Left lung (tissue), 10 donors: ENCODE data around the gene DLG1. TPM values are rescaled to one million over a fixed set of nuclear protein-coding genes. Genes with fewer than 3 reads are reported as not detected.

ENCODE experiments used
- ATAC-seq: fragments of 200-7000 bp; cut with Tn5 transposase; one replicate; pipeline ENCODE4 v1.9.1; 2020; ENCODE audit warnings: moderate library complexity
- DNase-seq, 4 donors: peaks; one replicate each; pipeline ENCODE4 v3.0.0-alpha.2; 2013 to 2020
- H3K27ac ChIP-seq, 2 donors: fragments of 200-600 bp; sonication (generic) in 1 of 2; one replicate each; pipeline versions ENCODE4 v1.5.0 to v1.8.0; 2020 to 2021
- H3K27me3 ChIP-seq, 2 donors: fragments of 200-600 bp; sonication (generic) in 1 of 2; one replicate each; pipeline versions ENCODE4 v1.5.0 to v1.8.0; 2020 to 2021
- H3K36me3 ChIP-seq, 2 donors: fragments of 200-600 bp; sonication (generic) in 1 of 2; one replicate each; pipeline versions ENCODE4 v1.5.0 to v1.8.0; 2020 to 2021
- H3K4me1 ChIP-seq, 2 donors: fragments of 200-600 bp; one replicate each; pipeline ENCODE4 v1.8.0; 2021
- H3K4me3 ChIP-seq, 2 donors: fragments of 200-600 bp; sonication (generic) in 1 of 2; one replicate each; pipeline versions ENCODE4 v1.5.0 to v1.8.0; 2020 to 2021; ENCODE audit warnings: mild to moderate bottlenecking in 1 of 2
- H3K9me3 ChIP-seq, 2 donors: fragments of 200-600 bp; sonication (generic) in 1 of 2; one replicate each; pipeline versions ENCODE4 v1.5.0 to v1.8.0; 2020 to 2021
- CTCF ChIP-seq, 2 donors: fragments of 200-600 bp; sonication (generic) in 1 of 2; IDR thresholded peaks; one replicate each; pipeline versions ENCODE4 v1.5.0 to v1.8.0; 2021; ENCODE audit warnings: antibody characterized with exemption in 2 of 2
- intact Hi-C, 2 donors: fragments of 100-400 bp; cut with DNase I; formaldehyde crosslinking; loops; one replicate each; pipeline versions ENCODE4 v1.11.2 to v1.14.2; 2022
- microRNA-seq, 2 donors: library from miRNA; unstranded; fragments of <30 nt; microRNA quantifications; one replicate each; pipeline ENCODE4, GENCODE V29; 2019
- polyA plus RNA-seq, 6 donors: library from polyadenylated mRNA; unstranded; fragments of 120-200 nt; gene quantifications; one replicate each; pipeline ENCODE4 v1.2.1, GENCODE V29; 2013; ENCODE audit not compliant: insufficient read length in 6 of 6
- total RNA-seq, 2 donors: library from RNA; stranded (reverse); fragmentation: NEBNext Ultra II Directional; extraction: Animal tissue kit (Norgen Biotek cat#: 25700); gene quantifications; one replicate each; pipeline ENCODE4 v1.2.1, GENCODE V29; 2021
- donor health status: DM: no; HTN: yes; CAD: no.
- donor health status: DM: no; HTN: no; CAD: no.

DLG1 gene
- total and polyA plus RNA-seq, 8 donors = 71.0 to 89.9 (median 83.2) TPM

- H3K4me1 ChIP-seq = no peaks in the 10 kb centered on the region
- no peak overlapping the region for H3K27ac ChIP-seq
- no peaks in the 10 kb centered on the region for H3K9me3 ChIP-seq
- intact Hi-C loops = no loop called here
- H3K36me3 ChIP-seq = no peaks in the 10 kb centered on the region
- no peak overlapping the region for H3K4me3 ChIP-seq
- DNase-seq (no peak), ATAC-seq (no peak)
- no peaks in the 10 kb centered on the region for H3K27me3 ChIP-seq
- TF ChIP-seq CTCF (IDR thresholded peaks at IDR 0.05) = no peak
Observed at GRCh38 chr3:196996454-196997265, 301.8 kb downstream of the DLG1 start.

GRCh38 chr3:196995646-196996355 is 302.6 kb downstream of the DLG1 start:
- H3K9me3 ChIP-seq = no peaks in the 10 kb centered on the region
- DNase-seq = no peak
- no peak overlapping the region for H3K4me3 ChIP-seq
- no peak for TF ChIP-seq CTCF (IDR thresholded peaks at IDR 0.05)
- intact Hi-C loops = no loop called here
- no peaks in the 10 kb centered on the region for H3K36me3 ChIP-seq
- H3K27ac ChIP-seq = no peak overlapping the region
- no peaks in the 10 kb centered on the region for H3K27me3 ChIP-seq
- ATAC-seq = no peak
- no peaks in the 10 kb centered on the region for H3K4me1 ChIP-seq

GRCh38 chr3:196995027-196995426 is 303.4 kb downstream of the DLG1 start:
- no peak overlapping the region for H3K4me3 ChIP-seq
- no peaks in the 10 kb centered on the region for H3K27me3 ChIP-seq
- DNase-seq (no peak), ATAC-seq (no peak)
- no peak for TF ChIP-seq CTCF (IDR thresholded peaks at IDR 0.05)
- no peaks in the 10 kb centered on the region for H3K4me1 ChIP-seq
- H3K36me3 ChIP-seq = no peaks in the 10 kb centered on the region
- intact Hi-C loops = no loop called here
- H3K27ac ChIP-seq = no peak overlapping the region
- H3K9me3 ChIP-seq = no peaks in the 10 kb centered on the region

GRCh38 chr3:196994056-196994455 is 304.4 kb downstream of the DLG1 start:
- H3K4me1 ChIP-seq = no peaks in the 10 kb centered on the region
- no peak for DNase-seq
- intact Hi-C loops = no loop called here
- H3K9me3 ChIP-seq = no peaks in the 10 kb centered on the region
- H3K4me3 ChIP-seq = no peak overlapping the region
- no peak for TF ChIP-seq CTCF (IDR thresholded peaks at IDR 0.05)
- ATAC-seq = no peak
- no peaks in the 10 kb centered on the region for H3K27me3 ChIP-seq
- H3K36me3 ChIP-seq = no peaks in the 10 kb centered on the region
- H3K27ac ChIP-seq = no peak overlapping the region

Small RNAs within 50 kb of the gene (microRNA-seq; reads per million reads assigned to microRNA genes)
- 0 to 0.14 reads per million in 2 donors for gene MIR4797
